HepG2 (cell line): ENCODE results near the gene NTN3. TPM values are rescaled to one million over a fixed set of nuclear protein-coding genes. Genes with fewer than 3 reads are reported as not detected.

ENCODE experiments used
- BHLHE40 ChIP-seq: IDR thresholded peaks from 2 replicates; pipeline ENCODE4 v1.6.1; 2011; ENCODE audit warnings: low read length, improper control_type of control experiment
- CERS6 ChIP-seq: sonication (generic); formaldehyde crosslinking; IDR thresholded peaks from 2 replicates; pipeline ENCODE4 v1.5.0; 2020; ENCODE audit warnings: missing genetic modification reagents
- KDM6A ChIP-seq: IDR thresholded peaks from 2 replicates; pipeline ENCODE4 v1.6.1; 2016; ENCODE audit warnings: low read depth
- MBNL3 ChIP-seq: fragments of 250-450 bp; sonication (Bioruptor Pico); conservative IDR thresholded peaks from 2 replicates; pipeline ENCODE4 v1.8.0; 2022; ENCODE audit warnings: mild to moderate bottlenecking, inconsistent platforms
- PHF8 ChIP-seq: sonication (generic); formaldehyde crosslinking; IDR thresholded peaks from 2 replicates; pipeline ENCODE4 v1.5.0; 2020; ENCODE audit warnings: missing genetic modification reagents
- RBFOX2 ChIP-seq: fragments of 200-400 bp; formaldehyde crosslinking; IDR thresholded peaks from 2 replicates; pipeline ENCODE4 v1.6.1; 2017; ENCODE audit warnings: low read depth, mild to moderate bottlenecking, low read length
- RFXAP ChIP-seq: sonication (generic); formaldehyde crosslinking; IDR thresholded peaks from 2 replicates; pipeline ENCODE4 v1.4.0; 2020; ENCODE audit warnings: missing genetic modification reagents, borderline replicate concordance
- RNF2 ChIP-seq: fragments of 450-650 bp; conservative IDR thresholded peaks from 2 replicates; pipeline ENCODE4 v1.6.1; 2016; ENCODE audit warnings: low read depth
- RXRA ChIP-seq: sonication (generic); formaldehyde crosslinking; IDR thresholded peaks from 2 replicates; pipeline ENCODE4 v1.5.1; 2020; ENCODE audit warnings: missing genetic modification reagents
- SYNCRIP ChIP-seq: fragments of 200-400 bp; formaldehyde crosslinking; IDR thresholded peaks from 2 replicates; pipeline ENCODE4 v1.6.1; 2018; ENCODE audit warnings: mild to moderate bottlenecking, low read depth, low read length; ENCODE audit not compliant: insufficient read depth
- TBL1XR1 ChIP-seq: fragments of 150-350 bp; IDR thresholded peaks from 2 replicates; pipeline ENCODE4 v1.6.1; 2014; ENCODE audit warnings: borderline replicate concordance, low read length; ENCODE audit not compliant: partially characterized antibody
- ZEB1 ChIP-seq: IDR thresholded peaks from 2 replicates; pipeline ENCODE4 v1.6.1; 2012; ENCODE audit warnings: mild to moderate bottlenecking, low read depth, inconsistent platforms; ENCODE audit not compliant: insufficient replicate concordance
- ZNF724P ChIP-seq: sonication (generic); formaldehyde crosslinking; IDR thresholded peaks from 2 replicates; pipeline ENCODE4 v1.8.0; 2022; ENCODE audit warnings: missing genetic modification reagents, borderline replicate concordance
- ZNF839 ChIP-seq: sonication (generic); formaldehyde crosslinking; IDR thresholded peaks from 2 replicates; pipeline ENCODE4 v1.4.0; 2020; ENCODE audit warnings: missing genetic modification reagents, mild to moderate bottlenecking, borderline replicate concordance
- polyA plus RNA-seq, 8 experiments: library from polyadenylated mRNA; depleted of rRNA in 3 of 8; stranded (reverse) in 7 of 8; unstranded in 1 of 8; fragments of >200 nt; fragmentation: Illumina TruSeq in 4 of 8; extraction: Trizol in 4 of 8; gene quantifications; 2 replicates each; pipeline versions ENCODE4 v1.2.1 to v1.2.3, GENCODE V29; 2011 to 2016; ENCODE audit warnings: low read depth in 4 of 8, missing spikeins in 1 of 8, mixed read lengths in 1 of 8; ENCODE audit not compliant: insufficient read depth in 1 of 8
- total RNA-seq, 5 experiments: library from RNA; depleted of rRNA; stranded (reverse); fragments of >200 nt; fragmentation: Illumina TruSeq; extraction: Trizol; gene quantifications; 2 replicates each; pipeline ENCODE4 v1.2.3, GENCODE V29; 2016; ENCODE audit warnings: low read depth in 1 of 5
- TF ChIP-seq, protein P1 (sequence below), 2 experiments: sonication (generic) in 1 of 2; formaldehyde crosslinking in 1 of 2; IDR thresholded peaks; 2 replicates each; pipeline versions ENCODE4 v1.5.1 to v1.6.1; 2011 to 2020; ENCODE audit warnings: borderline replicate concordance in 1 of 2, low read depth in 1 of 2, low read length in 1 of 2, mild to moderate bottlenecking in 1 of 2, missing genetic modification reagents in 1 of 2, moderate library complexity in 1 of 2
- TF ChIP-seq, protein P2 (sequence below), 2 experiments: sonication (generic) in 1 of 2; formaldehyde crosslinking in 1 of 2; IDR thresholded peaks; 2 replicates each; pipeline versions ENCODE4 v1.4.0 to v1.6.1; 2016 to 2020; ENCODE audit warnings: borderline replicate concordance in 1 of 2, low read depth in 1 of 2, mild to moderate bottlenecking in 1 of 2, missing genetic modification reagents in 1 of 2
- TF ChIP-seq, protein P3 (sequence below): sonication (generic); formaldehyde crosslinking; IDR thresholded peaks from 2 replicates; pipeline ENCODE4 v1.4.0; 2020; ENCODE audit warnings: low read depth, mild to moderate bottlenecking, missing genetic modification reagents

Gene NTN3
- total and polyA plus RNA-seq, 2 of the 13 experiments (the other 11 are each of a cell fraction or from before 2014, with no cell fraction given), result 0.09 to 0.20 TPM

- TF ChIP-seq, protein P1, sequence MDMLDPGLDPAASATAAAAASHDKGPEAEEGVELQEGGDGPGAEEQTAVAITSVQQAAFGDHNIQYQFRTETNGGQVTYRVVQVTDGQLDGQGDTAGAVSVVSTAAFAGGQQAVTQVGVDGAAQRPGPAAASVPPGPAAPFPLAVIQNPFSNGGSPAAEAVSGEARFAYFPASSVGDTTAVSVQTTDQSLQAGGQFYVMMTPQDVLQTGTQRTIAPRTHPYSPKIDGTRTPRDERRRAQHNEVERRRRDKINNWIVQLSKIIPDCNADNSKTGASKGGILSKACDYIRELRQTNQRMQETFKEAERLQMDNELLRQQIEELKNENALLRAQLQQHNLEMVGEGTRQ (IDR thresholded peaks at IDR 0.05; ENCODE audit: low read depth, low read length), result no peak
- TF ChIP-seq, protein P1 (CRISPR knock-in tag; IDR thresholded peaks at IDR 0.05; ENCODE audit: borderline replicate concordance), result peak; percentile 49; the same call in 1 of the 2 replicates
- no peak for TF ChIP-seq TBL1XR1
- TF ChIP-seq CERS6 (CRISPR knock-in tag), result no peak
- no peak for TF ChIP-seq RFXAP
- TF ChIP-seq, protein P2, sequence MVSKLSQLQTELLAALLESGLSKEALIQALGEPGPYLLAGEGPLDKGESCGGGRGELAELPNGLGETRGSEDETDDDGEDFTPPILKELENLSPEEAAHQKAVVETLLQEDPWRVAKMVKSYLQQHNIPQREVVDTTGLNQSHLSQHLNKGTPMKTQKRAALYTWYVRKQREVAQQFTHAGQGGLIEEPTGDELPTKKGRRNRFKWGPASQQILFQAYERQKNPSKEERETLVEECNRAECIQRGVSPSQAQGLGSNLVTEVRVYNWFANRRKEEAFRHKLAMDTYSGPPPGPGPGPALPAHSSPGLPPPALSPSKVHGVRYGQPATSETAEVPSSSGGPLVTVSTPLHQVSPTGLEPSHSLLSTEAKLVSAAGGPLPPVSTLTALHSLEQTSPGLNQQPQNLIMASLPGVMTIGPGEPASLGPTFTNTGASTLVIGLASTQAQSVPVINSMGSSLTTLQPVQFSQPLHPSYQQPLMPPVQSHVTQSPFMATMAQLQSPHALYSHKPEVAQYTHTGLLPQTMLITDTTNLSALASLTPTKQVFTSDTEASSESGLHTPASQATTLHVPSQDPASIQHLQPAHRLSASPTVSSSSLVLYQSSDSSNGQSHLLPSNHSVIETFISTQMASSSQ (IDR thresholded peaks at IDR 0.05; ENCODE audit: low read depth), result no peak
- TF ChIP-seq, protein P2 (CRISPR knock-in tag; IDR thresholded peaks at IDR 0.05; ENCODE audit: borderline replicate concordance), result no peak
- TF ChIP-seq SYNCRIP, result no peak
- 0 out of 2 replicates have a peak, but pooled peaks have one; percentile 43 for TF ChIP-seq PHF8
- no peak for TF ChIP-seq MBNL3 (CRISPR knock-in tag)
- peak; percentile 27; the same call in 1 of the 2 replicates for TF ChIP-seq RXRA (CRISPR knock-in tag)
- no peak for TF ChIP-seq ZNF724P (CRISPR knock-in tag)
- TF ChIP-seq BHLHE40, result no peak
- TF ChIP-seq RNF2, result no peak
- no peak for TF ChIP-seq ZEB1
- peak; percentile 66; the same call in 1 of the 2 replicates for TF ChIP-seq RBFOX2
- TF ChIP-seq ZNF839 (CRISPR knock-in tag), result no peak
- TF ChIP-seq KDM6A, result no peak
- TF ChIP-seq, protein P3, sequence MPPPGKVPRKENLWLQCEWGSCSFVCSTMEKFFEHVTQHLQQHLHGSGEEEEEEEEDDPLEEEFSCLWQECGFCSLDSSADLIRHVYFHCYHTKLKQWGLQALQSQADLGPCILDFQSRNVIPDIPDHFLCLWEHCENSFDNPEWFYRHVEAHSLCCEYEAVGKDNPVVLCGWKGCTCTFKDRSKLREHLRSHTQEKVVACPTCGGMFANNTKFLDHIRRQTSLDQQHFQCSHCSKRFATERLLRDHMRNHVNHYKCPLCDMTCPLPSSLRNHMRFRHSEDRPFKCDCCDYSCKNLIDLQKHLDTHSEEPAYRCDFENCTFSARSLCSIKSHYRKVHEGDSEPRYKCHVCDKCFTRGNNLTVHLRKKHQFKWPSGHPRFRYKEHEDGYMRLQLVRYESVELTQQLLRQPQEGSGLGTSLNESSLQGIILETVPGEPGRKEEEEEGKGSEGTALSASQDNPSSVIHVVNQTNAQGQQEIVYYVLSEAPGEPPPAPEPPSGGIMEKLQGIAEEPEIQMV, result no peak
Measured at GRCh38 chr16:2520784-2521531, 49.9 kb downstream of the NTN3 start (continued).
